Measurements from ENCODE around the gene IL16.
"Not testable (repeated sequence)": the region's sequence is repeated elsewhere in the genome, so short reads cannot be mapped to it uniquely, and the experiment has no call there.

Gene IL16

GRCh38 chr15:81207987-81208386, 11.3 kb downstream of the IL16 start:
- not testable (repeated sequence) for DNase-seq (ENCODE audit: low read depth)

GRCh38 chr15:81209635-81210034, 13.0 kb downstream of the IL16 start:
- no peak for DNase-seq (ENCODE audit: low read depth)

GRCh38 chr15:81211376-81211775, 14.7 kb downstream of the IL16 start:
- no peak for DNase-seq (ENCODE audit: low read depth)

- no peak for DNase-seq (ENCODE audit: low read depth)
These were observed 17.3 kb downstream of the IL16 start for GRCh38 chr15:81213982-81214381.

DNA sequence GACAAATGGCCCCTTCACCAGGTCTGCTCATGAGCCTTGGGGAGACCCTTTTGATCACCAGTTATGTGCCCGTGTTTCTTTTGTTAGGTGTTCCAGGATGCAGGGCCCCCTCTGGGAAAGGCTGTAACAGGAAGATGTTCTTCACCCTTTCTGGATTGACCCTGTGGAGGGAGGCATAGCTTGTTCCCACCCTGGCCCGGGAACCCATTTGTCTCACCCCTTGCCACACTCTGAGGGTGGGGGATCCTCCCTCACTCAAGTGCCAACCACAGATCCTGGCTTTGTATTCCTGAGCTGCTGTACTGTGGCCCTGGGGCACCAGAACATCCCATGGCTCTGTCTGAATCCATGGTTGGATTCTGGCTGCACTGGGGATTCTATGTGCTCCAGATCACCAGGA, 18.9 kb downstream of the IL16 start:
- no peak for DNase-seq (ENCODE audit: low read depth)

GRCh38 chr15:81215983-81216382, 19.3 kb downstream of the IL16 start:
- DNase-seq (ENCODE audit: low read depth): no peak

GRCh38 chr15:81216422-81216821, 19.7 kb downstream of the IL16 start:
- DNase-seq (ENCODE audit: low read depth): no peak

GRCh38 chr15:81221449-81221848, 24.8 kb downstream of the IL16 start:
- DNase-seq (ENCODE audit: low read depth): no peak

DNA sequence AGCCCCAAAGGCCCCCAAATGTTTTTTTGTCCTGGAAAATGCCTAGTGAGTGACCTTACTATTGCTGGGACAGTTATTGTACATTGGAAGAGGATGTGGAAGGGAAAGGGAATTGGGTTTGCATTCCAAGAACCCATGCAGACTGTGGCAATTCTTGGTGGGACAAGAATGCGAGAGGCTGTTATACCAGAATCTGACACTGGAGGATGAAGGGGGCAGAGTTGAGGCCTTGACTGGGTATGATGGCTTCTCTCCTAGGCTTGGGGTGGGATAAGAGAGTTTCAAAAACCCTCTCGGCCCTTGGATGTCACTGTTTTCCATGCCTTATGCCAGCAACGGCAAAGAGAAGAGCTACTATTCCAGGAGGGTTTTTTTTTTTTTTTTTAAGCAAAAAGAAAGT, 25.3 kb downstream of the IL16 start:
- DNase-seq (ENCODE audit: low read depth): no peak

- DNase-seq (ENCODE audit: low read depth): no peak
These were observed 26.8 kb downstream of the IL16 start for GRCh38 chr15:81223346-81223971.

DNA sequence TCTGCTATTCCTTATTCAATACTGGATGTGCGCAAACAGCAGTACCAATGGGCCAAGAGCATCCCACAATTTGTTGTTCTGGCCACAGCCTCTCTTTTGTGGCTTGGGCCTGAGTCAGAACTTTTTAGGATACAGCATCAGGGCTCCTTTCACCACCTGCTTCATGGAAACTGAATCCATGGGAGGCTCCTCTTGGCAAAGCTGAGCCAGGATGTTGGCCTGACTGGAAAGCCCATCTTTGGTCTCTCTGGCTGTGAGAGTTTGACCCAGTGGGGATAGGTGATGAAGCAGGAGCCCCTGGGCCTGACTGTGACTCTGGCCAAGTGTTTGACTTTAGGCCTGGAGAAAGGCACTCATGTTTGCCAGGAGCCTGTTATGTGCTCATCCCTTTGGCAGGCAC, 27.6 kb downstream of the IL16 start:
- no peak for DNase-seq (ENCODE audit: low read depth)

DNA sequence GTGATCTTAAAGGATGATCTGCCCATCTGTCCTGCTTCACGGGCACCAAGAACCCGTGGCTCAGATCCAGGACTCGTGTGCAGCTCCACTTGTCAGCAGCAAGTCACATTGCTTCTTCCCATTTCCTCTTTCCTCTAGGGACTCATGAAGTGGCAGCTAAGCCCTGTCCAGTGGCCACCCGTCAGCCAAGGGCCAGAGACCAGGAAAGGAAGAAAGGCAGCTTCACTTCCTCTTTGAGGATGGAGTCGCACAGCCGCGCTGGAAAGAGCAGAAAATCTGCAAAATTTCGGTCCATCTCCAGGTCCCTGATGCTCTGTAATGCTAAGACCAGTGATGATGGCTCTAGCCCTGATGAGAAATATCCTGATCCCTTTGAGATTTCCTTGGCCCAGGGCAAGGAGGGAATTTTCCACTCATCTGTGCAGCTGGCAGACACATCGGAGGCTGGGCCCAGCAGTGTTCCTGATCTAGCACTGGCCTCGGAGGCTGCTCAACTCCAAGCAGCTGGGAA, 28.5 kb downstream of the IL16 start:
- no peak for DNase-seq (ENCODE audit: low read depth)

DNA sequence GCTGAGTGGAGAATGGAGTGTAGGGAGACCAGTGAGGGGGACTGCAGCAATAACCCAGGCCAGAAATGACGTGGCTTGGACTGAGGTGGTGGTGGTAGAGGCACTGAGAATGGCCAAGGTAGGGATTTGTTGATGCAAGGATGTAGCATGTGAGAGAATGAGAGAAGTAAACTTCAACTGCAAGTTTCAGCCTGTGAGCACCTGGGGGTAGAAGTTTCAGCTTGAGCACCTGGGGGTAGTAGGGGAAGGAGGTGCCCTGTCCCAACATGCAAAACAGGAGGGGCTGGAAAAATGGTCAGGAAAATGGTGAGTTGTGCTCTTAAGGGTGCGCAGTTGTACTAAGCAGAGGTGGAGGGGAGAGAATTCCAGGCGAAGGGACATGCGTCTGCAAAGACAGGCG, 31.0 kb downstream of the IL16 start:
- DNase-seq (ENCODE audit: low read depth): no peak

DNA sequence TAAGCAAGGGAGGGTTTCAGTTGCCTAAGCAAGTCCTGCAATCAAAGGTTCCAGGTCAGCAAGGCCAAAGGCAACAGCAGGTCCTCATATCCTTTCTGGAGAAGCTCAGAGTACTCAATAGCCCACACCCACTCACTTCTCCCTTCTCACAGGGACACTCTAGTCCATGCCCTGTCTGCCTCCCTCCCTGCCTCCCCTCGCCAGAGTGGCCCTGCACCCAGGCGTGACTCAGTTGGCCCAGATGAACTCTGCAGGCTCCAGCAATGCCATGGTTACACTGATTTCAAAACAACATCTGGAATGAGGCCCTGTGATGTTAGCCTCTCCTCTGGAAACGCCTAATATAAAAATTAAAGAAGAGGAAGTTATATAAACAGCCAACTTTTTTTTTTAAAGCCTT, 32.9 kb downstream of the IL16 start:
- DNase-seq (ENCODE audit: low read depth): no peak

GRCh38 chr15:81235276-81236123, 38.8 kb downstream of the IL16 start:
- DNase-seq (ENCODE audit: low read depth): no peak

DNA sequence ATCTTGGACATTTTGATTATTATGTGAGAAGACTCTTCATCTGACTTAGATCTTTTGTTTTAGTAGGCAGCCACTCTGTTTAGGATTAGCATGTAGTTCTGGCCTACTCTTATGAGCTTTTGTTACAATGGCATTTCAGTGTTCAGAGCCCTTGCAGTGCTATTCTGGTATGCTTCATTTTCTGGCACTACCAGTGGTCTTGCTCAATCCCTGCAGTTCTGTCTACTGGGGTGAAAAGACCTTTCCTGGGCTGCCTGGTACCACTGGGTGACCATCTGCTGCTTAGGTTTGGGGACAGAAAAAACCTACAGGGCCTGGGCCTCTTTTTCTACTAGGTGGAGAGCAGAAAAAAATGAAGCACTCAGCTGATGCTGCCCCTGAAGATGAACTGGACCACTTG, 42.5 kb downstream of the IL16 start:
- no peak for DNase-seq (ENCODE audit: low read depth)

- no peak for DNase-seq (ENCODE audit: low read depth)
These were observed 46.1 kb downstream of the IL16 start for GRCh38 chr15:81242778-81243177.

- DNase-seq (ENCODE audit: low read depth): no peak
These were observed 47.6 kb downstream of the IL16 start for GRCh38 chr15:81244306-81244705.

DNA sequence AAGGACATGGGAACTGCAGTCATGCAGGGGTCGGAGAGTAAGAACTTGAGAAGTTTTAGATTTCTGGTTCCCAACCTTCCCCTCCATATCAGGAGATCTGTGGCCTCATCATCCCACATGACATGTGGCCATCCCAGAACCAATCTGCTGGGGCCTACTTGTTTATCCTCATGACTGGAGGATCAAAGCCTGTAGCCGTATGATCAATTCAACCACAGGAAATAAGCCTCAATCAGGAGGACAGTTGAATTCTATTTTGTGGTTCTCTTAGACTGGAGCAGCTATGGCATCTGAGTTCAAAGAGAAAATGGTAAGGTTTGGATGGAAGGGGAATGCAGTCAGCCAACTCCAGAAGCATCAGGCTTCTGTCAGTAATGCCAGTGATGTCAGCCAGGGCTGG, 57.2 kb downstream of the IL16 start:
- no peak for DNase-seq (ENCODE audit: low read depth)

- no peak for DNase-seq (ENCODE audit: low read depth)
These were observed 57.7 kb downstream of the IL16 start for GRCh38 chr15:81254277-81254915.

DNA sequence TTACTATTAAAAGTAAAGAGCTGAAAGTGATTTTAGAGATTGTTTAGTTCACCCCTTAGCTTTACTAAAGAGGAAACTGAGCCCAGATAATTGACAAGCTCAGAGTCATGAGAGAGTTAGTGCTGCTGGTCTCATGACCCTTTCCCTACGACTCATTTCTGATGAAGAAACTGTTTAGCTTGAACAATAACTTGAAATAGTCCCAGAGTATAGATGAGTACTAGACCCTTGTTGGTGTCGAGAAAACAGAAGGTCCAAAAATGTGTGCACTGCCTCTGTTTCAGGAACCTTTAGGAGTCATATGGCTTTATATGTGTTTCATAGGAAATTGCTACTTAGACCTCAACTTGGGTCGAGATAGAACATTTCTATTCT, 58.2 kb downstream of the IL16 start:
- DNase-seq (ENCODE audit: low read depth): no peak

DNA sequence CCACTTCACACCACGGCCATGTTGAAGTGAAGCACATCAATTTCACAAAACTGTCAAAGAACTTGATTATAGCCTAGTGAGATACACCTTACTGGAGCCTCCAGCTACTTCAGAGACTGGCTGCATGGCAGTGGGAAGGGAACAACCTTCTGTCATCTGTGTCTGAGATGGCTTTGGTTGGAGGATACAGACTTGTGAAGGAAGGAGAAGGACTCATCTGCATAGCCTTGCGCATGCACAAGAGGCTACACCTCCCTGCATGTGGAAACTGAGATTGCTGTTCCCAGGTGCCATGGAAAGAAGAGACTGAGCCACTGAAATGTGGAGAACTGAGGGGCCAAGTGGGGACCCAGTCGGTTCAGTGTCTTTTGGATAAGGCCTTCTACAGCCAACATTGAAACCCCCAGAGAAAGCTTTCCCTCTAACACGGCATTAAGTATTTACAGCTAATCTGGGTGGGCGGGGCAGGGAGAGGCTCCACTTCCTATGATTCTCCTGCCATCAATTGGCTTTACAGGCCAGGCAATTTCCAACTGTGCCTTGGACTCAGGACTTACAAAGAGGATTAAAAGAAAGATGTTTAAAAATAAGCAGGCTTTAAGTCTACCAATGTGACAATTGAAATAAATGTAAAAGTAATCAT, 58.8 kb downstream of the IL16 start:
- no peak for DNase-seq (ENCODE audit: low read depth)

DNA sequence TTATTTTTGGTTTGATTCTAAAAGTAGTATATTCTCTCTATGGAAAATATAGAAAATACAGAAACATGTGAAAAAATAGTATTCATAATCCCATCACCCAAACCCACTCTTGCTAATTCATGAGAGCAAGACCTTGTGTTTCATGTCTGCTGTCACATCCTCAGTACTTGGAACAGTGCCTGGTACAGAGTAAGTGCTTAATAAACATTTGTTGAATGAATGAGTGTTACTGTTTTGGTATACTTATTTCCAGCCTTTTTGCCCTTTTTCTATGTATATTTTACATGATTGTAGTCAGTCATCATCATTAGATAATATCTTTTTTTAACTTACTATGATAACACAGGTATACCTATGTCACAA, 59.3 kb downstream of the IL16 start:
- no peak for DNase-seq (ENCODE audit: low read depth)
